ENCODE results near the gene HDAC4. TPM values are rescaled to one million over a fixed set of nuclear protein-coding genes. Genes with fewer than 3 reads are reported as not detected.

The HDAC4 gene
- total and polyA plus RNA-seq, 10 of the 15 experiments (the other 5 are each of a cell fraction or from before 2014, with no cell fraction given), result 0.22 to 15.7 (median 4.8) TPM

DNA sequence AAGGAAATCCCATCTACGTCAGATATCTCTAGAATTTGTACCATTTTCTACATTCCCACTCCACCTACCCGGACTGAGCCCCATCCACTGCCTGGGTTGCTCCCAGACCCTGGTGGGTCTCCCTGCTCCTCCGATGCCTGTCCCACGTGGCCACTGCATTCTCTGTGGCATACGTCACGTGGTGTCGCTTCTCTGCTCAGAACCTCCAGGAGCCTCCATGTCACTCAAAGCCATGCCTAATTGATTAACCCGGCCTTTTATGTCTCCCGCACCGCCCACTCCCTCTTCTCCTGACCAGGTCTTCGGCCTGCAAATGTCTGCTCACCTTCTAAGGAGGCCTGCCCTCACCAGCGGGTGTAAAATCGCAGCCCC lies 176.6 kb downstream of the HDAC4 start:
- no peaks in the 10 kb centered on the region; the same call in 1 of the 2 replicates for H3K4me1 ChIP-seq (ENCODE audit: control insufficient read depth, insufficient read depth, low read length)
- H3K36me3 ChIP-seq (ENCODE audit: control insufficient read depth in 2 of 2, insufficient read depth in 2 of 2, low read length in 1 of 2), result no peaks in the 10 kb centered on the region
- H3K4me2 ChIP-seq (ENCODE audit: control insufficient read depth, insufficient read depth), result no peak overlapping the region
- no peak overlapping the region for H3K27ac ChIP-seq (ENCODE audit: control insufficient read depth, insufficient read depth)
- CTCF ChIA-PET, result no interaction called here
- POLR2A ChIA-PET, result no interaction called here
- H4K20me1 ChIP-seq (ENCODE audit: control insufficient read depth, insufficient read depth), result no peaks in the 10 kb centered on the region; the same call in 1 of the 2 replicates
- no TSS peak for BruUV-seq (replicated peaks)
- H3K4me3 ChIP-seq, result no peak overlapping the region
- FAIRE-seq, result no peak
- 71% methylated on average over 13 of the region's 13 CpGs for WGBS (ENCODE audit: insufficient coverage, insufficient replicate concordance, low lambda C conversion rate, missing lambda C conversion rate)
- no peak for DNase-seq (ENCODE audit: low read depth, low spot score)
- no peak overlapping the region for H3K9ac ChIP-seq (ENCODE audit: control insufficient read depth, insufficient read depth, low read length)
- ATAC-seq, result no peak
- in situ Hi-C loops (cut with MboI) (no loop called here), intact Hi-C loops (cut with micrococcal nuclease; ENCODE audit: unreplicated experiment) (no loop called here)
- H2AFZ ChIP-seq (ENCODE audit: control insufficient read depth, low read depth, low read length), result no peak overlapping the region
- H3K27me3 ChIP-seq (replicated peaks in 1 of 2; ENCODE audit: control insufficient read depth in 2 of 2, insufficient read depth in 2 of 2, low read length in 1 of 2), result no peaks in the 10 kb centered on the region
- RAD21 ChIA-PET (ENCODE audit: unreplicated experiment), result no interaction called here
- SMC1A ChIA-PET (ENCODE audit: uncharacterized antibody, unreplicated experiment), result no interaction called here
- H3K79me2 ChIP-seq (ENCODE audit: control insufficient read depth, insufficient read depth, low read length), result no peaks in the 10 kb centered on the region
- H3K9me3 ChIP-seq (replicated peaks; ENCODE audit: control insufficient read depth, insufficient read depth, low read length), result no peaks in the 10 kb centered on the region
- TF ChIP-seq, protein P1, sequence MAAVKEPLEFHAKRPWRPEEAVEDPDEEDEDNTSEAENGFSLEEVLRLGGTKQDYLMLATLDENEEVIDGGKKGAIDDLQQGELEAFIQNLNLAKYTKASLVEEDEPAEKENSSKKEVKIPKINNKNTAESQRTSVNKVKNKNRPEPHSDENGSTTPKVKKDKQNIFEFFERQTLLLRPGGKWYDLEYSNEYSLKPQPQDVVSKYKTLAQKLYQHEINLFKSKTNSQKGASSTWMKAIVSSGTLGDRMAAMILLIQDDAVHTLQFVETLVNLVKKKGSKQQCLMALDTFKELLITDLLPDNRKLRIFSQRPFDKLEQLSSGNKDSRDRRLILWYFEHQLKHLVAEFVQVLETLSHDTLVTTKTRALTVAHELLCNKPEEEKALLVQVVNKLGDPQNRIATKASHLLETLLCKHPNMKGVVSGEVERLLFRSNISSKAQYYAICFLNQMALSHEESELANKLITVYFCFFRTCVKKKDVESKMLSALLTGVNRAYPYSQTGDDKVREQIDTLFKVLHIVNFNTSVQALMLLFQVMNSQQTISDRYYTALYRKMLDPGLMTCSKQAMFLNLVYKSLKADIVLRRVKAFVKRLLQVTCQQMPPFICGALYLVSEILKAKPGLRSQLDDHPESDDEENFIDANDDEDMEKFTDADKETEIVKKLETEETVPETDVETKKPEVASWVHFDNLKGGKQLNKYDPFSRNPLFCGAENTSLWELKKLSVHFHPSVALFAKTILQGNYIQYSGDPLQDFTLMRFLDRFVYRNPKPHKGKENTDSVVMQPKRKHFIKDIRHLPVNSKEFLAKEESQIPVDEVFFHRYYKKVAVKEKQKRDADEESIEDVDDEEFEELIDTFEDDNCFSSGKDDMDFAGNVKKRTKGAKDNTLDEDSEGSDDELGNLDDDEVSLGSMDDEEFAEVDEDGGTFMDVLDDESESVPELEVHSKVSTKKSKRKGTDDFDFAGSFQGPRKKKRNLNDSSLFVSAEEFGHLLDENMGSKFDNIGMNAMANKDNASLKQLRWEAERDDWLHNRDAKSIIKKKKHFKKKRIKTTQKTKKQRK (IDR thresholded peaks at IDR 0.05; ENCODE audit: low read depth, low read length), result no peak
- TF ChIP-seq, protein P2, sequence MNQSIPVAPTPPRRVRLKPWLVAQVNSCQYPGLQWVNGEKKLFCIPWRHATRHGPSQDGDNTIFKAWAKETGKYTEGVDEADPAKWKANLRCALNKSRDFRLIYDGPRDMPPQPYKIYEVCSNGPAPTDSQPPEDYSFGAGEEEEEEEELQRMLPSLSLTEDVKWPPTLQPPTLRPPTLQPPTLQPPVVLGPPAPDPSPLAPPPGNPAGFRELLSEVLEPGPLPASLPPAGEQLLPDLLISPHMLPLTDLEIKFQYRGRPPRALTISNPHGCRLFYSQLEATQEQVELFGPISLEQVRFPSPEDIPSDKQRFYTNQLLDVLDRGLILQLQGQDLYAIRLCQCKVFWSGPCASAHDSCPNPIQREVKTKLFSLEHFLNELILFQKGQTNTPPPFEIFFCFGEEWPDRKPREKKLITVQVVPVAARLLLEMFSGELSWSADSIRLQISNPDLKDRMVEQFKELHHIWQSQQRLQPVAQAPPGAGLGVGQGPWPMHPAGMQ (IDR thresholded peaks at IDR 0.05; ENCODE audit: borderline replicate concordance), result no peak
- TF ChIP-seq NR2F1 (conservative IDR thresholded peaks at IDR 0.05), result no peak
- TF ChIP-seq ATF7 (IDR thresholded peaks at IDR 0.05; ENCODE audit: low read depth), result no peak
- TF ChIP-seq SUPT20H (IDR thresholded peaks at IDR 0.05; ENCODE audit: borderline replicate concordance, control insufficient read depth, low read depth, low read length), result no peak
- no peak for TF ChIP-seq NFYB (IDR thresholded peaks at IDR 0.05; ENCODE audit: insufficient read depth, low read depth, low read length)
- no peak for TF ChIP-seq HDAC6 (IDR thresholded peaks at IDR 0.05; ENCODE audit: unreplicated experiment)
- no peak for TF ChIP-seq IKZF1 (conservative IDR thresholded peaks at IDR 0.05)
- no peak for TF ChIP-seq JUNB (IDR thresholded peaks at IDR 0.05)
- TF ChIP-seq, protein P3, sequence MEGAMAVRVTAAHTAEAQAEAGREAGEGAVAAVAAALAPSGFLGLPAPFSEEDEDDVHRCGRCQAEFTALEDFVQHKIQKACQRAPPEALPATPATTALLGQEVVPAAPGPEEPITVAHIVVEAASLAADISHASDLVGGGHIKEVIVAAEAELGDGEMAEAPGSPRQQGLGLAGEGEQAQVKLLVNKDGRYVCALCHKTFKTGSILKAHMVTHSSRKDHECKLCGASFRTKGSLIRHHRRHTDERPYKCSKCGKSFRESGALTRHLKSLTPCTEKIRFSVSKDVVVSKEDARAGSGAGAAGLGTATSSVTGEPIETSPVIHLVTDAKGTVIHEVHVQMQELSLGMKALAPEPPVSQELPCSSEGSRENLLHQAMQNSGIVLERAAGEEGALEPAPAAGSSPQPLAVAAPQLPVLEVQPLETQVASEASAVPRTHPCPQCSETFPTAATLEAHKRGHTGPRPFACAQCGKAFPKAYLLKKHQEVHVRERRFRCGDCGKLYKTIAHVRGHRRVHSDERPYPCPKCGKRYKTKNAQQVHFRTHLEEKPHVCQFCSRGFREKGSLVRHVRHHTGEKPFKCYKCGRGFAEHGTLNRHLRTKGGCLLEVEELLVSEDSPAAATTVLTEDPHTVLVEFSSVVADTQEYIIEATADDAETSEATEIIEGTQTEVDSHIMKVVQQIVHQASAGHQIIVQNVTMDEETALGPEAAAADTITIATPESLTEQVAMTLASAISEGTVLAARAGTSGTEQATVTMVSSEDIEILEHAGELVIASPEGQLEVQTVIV (IDR thresholded peaks at IDR 0.05; ENCODE audit: borderline replicate concordance, partially characterized antibody), result no peak
- no peak for TF ChIP-seq RAD51 (IDR thresholded peaks at IDR 0.05)
- TF ChIP-seq EED (IDR thresholded peaks at IDR 0.05; ENCODE audit: low read depth), result no peak
- no peak for TF ChIP-seq NFYA (IDR thresholded peaks at IDR 0.05; ENCODE audit: borderline replicate concordance, low read depth, low read length)
- TF ChIP-seq, protein P4, sequence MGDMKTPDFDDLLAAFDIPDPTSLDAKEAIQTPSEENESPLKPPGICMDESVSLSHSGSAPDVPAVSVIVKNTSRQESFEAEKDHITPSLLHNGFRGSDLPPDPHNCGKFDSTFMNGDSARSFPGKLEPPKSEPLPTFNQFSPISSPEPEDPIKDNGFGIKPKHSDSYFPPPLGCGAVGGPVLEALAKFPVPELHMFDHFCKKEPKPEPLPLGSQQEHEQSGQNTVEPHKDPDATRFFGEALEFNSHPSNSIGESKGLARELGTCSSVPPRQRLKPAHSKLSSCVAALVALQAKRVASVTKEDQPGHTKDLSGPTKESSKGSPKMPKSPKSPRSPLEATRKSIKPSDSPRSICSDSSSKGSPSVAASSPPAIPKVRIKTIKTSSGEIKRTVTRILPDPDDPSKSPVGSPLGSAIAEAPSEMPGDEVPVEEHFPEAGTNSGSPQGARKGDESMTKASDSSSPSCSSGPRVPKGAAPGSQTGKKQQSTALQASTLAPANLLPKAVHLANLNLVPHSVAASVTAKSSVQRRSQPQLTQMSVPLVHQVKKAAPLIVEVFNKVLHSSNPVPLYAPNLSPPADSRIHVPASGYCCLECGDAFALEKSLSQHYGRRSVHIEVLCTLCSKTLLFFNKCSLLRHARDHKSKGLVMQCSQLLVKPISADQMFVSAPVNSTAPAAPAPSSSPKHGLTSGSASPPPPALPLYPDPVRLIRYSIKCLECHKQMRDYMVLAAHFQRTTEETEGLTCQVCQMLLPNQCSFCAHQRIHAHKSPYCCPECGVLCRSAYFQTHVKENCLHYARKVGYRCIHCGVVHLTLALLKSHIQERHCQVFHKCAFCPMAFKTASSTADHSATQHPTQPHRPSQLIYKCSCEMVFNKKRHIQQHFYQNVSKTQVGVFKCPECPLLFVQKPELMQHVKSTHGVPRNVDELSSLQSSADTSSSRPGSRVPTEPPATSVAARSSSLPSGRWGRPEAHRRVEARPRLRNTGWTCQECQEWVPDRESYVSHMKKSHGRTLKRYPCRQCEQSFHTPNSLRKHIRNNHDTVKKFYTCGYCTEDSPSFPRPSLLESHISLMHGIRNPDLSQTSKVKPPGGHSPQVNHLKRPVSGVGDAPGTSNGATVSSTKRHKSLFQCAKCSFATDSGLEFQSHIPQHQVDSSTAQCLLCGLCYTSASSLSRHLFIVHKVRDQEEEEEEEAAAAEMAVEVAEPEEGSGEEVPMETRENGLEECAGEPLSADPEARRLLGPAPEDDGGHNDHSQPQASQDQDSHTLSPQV (IDR thresholded peaks at IDR 0.05), result no peak

All from GM12878 (cell line).